B cell (primary cell): ENCODE results near the gene TEX11. TPM values are rescaled to one million over a fixed set of nuclear protein-coding genes. Genes with fewer than 3 reads are reported as not detected.

Experiments used
- ATAC-seq: fragments of 200-7000 bp; cut with Tn5 transposase; one replicate; pipeline ENCODE4 v1.10.0; 2021; ENCODE audit warnings: low read depth, mild to moderate bottlenecking, moderate number of reproducible peaks, moderate library complexity
- CTCF ChIA-PET: fragments of 350-600 bp; sonication (Branson Sonifier 250); formaldehyde crosslinking; loops from one replicate; lab custom pipeline; 2021; ENCODE audit warnings: antibody characterized with exemption, inconsistent platforms; lab: Charles Lee
- POLR2A ChIA-PET: fragments of 350-600 bp; sonication (Branson Sonifier 250); formaldehyde crosslinking; loops from one replicate; lab custom pipeline; 2021; ENCODE audit warnings: antibody characterized with exemption; lab: Charles Lee
- DNase-seq: peaks from one replicate; pipeline ENCODE4 v3.0.0; 2013
- H2AFZ ChIP-seq: 2 replicates; pipeline ENCODE4 v1.6.1; 2012; ENCODE audit warnings: mild to moderate bottlenecking, low read depth, low read length; ENCODE audit not compliant: insufficient read depth, poor library complexity, severe bottlenecking
- H3K27ac ChIP-seq, 2 donors: 1 replicate in 1 of 2; 2 replicates in 1 of 2; pipeline ENCODE4 v1.5.1; 2012 to 2013; ENCODE audit warnings: low read length in 2 of 2, mild to moderate bottlenecking in 2 of 2, moderate library complexity in 1 of 2
- H3K27me3 ChIP-seq, 4 experiments: fragments of 200-600 bp in 1 of 4; sonication (generic) in 1 of 4; replicated peaks in 1 of 4; 1 replicate in 2 of 4; 2 replicates in 2 of 4; pipeline versions ENCODE4 v1.6.1 to v1.7.0; 2013 to 2016; ENCODE audit warnings: low read length in 3 of 4, mild to moderate bottlenecking in 2 of 4, mixed read lengths in 1 of 4, moderate library complexity in 1 of 4; ENCODE audit not compliant: insufficient read depth in 4 of 4, control insufficient read depth in 3 of 4; ENCODE audit errors: control extremely low read depth in 1 of 4
- H3K36me3 ChIP-seq, 2 experiments: replicated peaks in 1 of 2; 1 replicate in 1 of 2; 2 replicates in 1 of 2; pipeline versions ENCODE4 v1.6.1 to v1.7.1; 2013; ENCODE audit warnings: low read length in 1 of 2; ENCODE audit not compliant: insufficient read depth in 2 of 2, control insufficient read depth in 1 of 2; ENCODE audit errors: control extremely low read depth in 1 of 2, extremely low read depth in 1 of 2
- H3K4me1 ChIP-seq, 2 donors: fragments of 200-600 bp in 1 of 2; sonication (generic) in 1 of 2; 1 replicate in 1 of 2; 2 replicates in 1 of 2; pipeline versions ENCODE4 v1.5.1 to v1.6.1; 2013 to 2017; ENCODE audit warnings: low read length in 2 of 2; ENCODE audit not compliant: control insufficient read depth in 2 of 2, insufficient read depth in 2 of 2
- H3K4me2 ChIP-seq: replicated peaks from 2 replicates; pipeline ENCODE3; 2012; ENCODE audit warnings: mild to moderate bottlenecking, low read depth, low read length; ENCODE audit not compliant: poor library complexity, severe bottlenecking
- H3K4me3 ChIP-seq, 5 experiments: fragments of 200-600 bp in 1 of 5; sonication (generic) in 1 of 5; 1 replicate in 3 of 5; 2 replicates in 2 of 5; pipeline versions ENCODE4 v1.5.1 to v1.7.0; 2011 to 2016; ENCODE audit warnings: low read length in 4 of 5, mild to moderate bottlenecking in 4 of 5, low read depth in 2 of 5, control low read depth in 1 of 5, moderate library complexity in 1 of 5; ENCODE audit not compliant: insufficient read depth in 1 of 5; ENCODE audit errors: control extremely low read depth in 1 of 5, extremely low read depth in 1 of 5
- H3K79me2 ChIP-seq: fragments of 200-600 bp; sonication (generic); one replicate; pipeline ENCODE4 v1.6.0; 2016; ENCODE audit warnings: low read length; ENCODE audit not compliant: control insufficient read depth, insufficient read depth
- H3K9ac ChIP-seq: fragments of 200-600 bp; sonication (generic); 2 replicates; pipeline ENCODE4 v1.6.1; 2017; ENCODE audit warnings: mild to moderate bottlenecking, low read length, moderate library complexity
- H3K9me3 ChIP-seq, 3 donors: one replicate each; pipeline versions ENCODE4 v1.6.1 to v1.7.1; 2013; ENCODE audit warnings: low read length in 2 of 3; ENCODE audit not compliant: control insufficient read depth in 2 of 3, insufficient read depth in 1 of 3; ENCODE audit errors: control extremely low read depth in 1 of 3
- H4K20me1 ChIP-seq: 2 replicates; pipeline ENCODE4 v1.6.0; 2012; ENCODE audit warnings: mild to moderate bottlenecking, low read length; ENCODE audit not compliant: insufficient read depth, control insufficient read depth, poor library complexity, severe bottlenecking
- H3K27ac Mint-ChIP-seq: one replicate; pipeline ENCODE4 v1.8.0; 2021; ENCODE audit warnings: mixed read lengths
- H3K27me3 Mint-ChIP-seq: one replicate; pipeline ENCODE4 v1.8.0; 2021; ENCODE audit warnings: mixed read lengths
- H3K4me1 Mint-ChIP-seq: one replicate; pipeline ENCODE4 v1.8.0; 2021; ENCODE audit warnings: mixed read lengths
- H3K4me3 Mint-ChIP-seq: one replicate; pipeline ENCODE4 v1.8.0; 2021; ENCODE audit warnings: mixed read lengths
- H3K9me3 Mint-ChIP-seq: one replicate; pipeline ENCODE4 v1.8.0; 2022; ENCODE audit warnings: mixed read lengths; ENCODE audit not compliant: insufficient read depth
- CTCF ChIP-seq: fragments of 200-600 bp; IDR thresholded peaks from one replicate; pipeline ENCODE4 v1.8.0; 2022; ENCODE audit warnings: antibody characterized with exemption, mild to moderate bottlenecking
- EZH2 ChIP-seq: IDR thresholded peaks from 2 replicates; pipeline ENCODE4 v1.6.1; 2012; ENCODE audit warnings: borderline replicate concordance, low read depth, mild to moderate bottlenecking, moderate library complexity, low read length; ENCODE audit not compliant: insufficient read depth, poor library complexity, severe bottlenecking
- WGBS: methylation state at CpG from one replicate; pipeline ENCODE4 v1.1.5; 2013; ENCODE audit warnings: missing lambda C conversion rate; ENCODE audit not compliant: insufficient coverage; 5-methylcytosine and 5-hydroxymethylcytosine counted together
- intact Hi-C: fragments of 100-400 bp; cut with micrococcal nuclease; formaldehyde crosslinking; loops from one replicate; pipeline ENCODE4 v1.10.0; 2022
- polyA plus RNA-seq: library from polyadenylated mRNA; depleted of rRNA; stranded (reverse); fragments of >200 nt; gene quantifications from 2 replicates; pipeline ENCODE4 v1.2.3, GENCODE V29; 2012
- total RNA-seq, 2 donors: library from RNA; stranded (reverse); fragments of 120-200 nt in 1 of 2; gene quantifications; 1 replicate in 1 of 2; 2 replicates in 1 of 2; pipeline versions ENCODE4 v1.2.3 to v1.2.4, GENCODE V29; 2013 to 2022

Gene TEX11
- total and polyA plus RNA-seq, 2 donors (not counting 1 experiment from before 2014, with no cell fraction given), result not detected

GRCh38 chrX:70921709-70922352, 13.3 kb upstream of the TEX11 start:
- Histone ChIP-seq H3K27me3 (no peaks in the 10 kb centered on the region), H3K4me2 (no peak overlapping the region), H3K36me3 (no peaks in the 10 kb centered on the region), H3K4me1 (no peaks in the 10 kb centered on the region), H3K9me3 (no peaks in the 10 kb centered on the region), H2AFZ (no peak overlapping the region), H3K9ac (no peak overlapping the region), H4K20me1 (no peaks in the 10 kb centered on the region), H3K79me2 (no peaks in the 10 kb centered on the region), H3K27ac (no peak overlapping the region), H3K4me3 (no peak overlapping the region)
- ATAC-seq, result no peak
- WGBS, result 65% methylated on average over 2 of the region's 3 CpGs
- H3K27ac Mint-ChIP-seq, result no peak overlapping the region
- TF ChIP-seq EZH2, result no peak
- TF ChIP-seq CTCF, result no peak
- H3K9me3 Mint-ChIP-seq, result no peaks in the 10 kb centered on the region
- H3K4me1 Mint-ChIP-seq, result peaks cover 4% of the 10 kb centered on the region
- no peak overlapping the region for H3K4me3 Mint-ChIP-seq
- ChIA-PET CTCF (no interaction called here), POLR2A (no interaction called here)
- intact Hi-C loops, result no loop called here
- H3K27me3 Mint-ChIP-seq, result peaks cover 18% of the 10 kb centered on the region
- no peak for DNase-seq

GRCh38 chrX:70916754-70917153, 8.2 kb upstream of the TEX11 start:
- no peak overlapping the region for H3K27ac ChIP-seq
- WGBS, result no CpG with 5 or more reads among the region's 4 CpGs

More at GRCh38 chrX:70916754-70917153, 8.2 kb upstream of the TEX11 start:
- no peak for DNase-seq
- H3K79me2 ChIP-seq, result no peaks in the 10 kb centered on the region
- no peaks in the 10 kb centered on the region for H3K4me1 Mint-ChIP-seq
- no peak for TF ChIP-seq CTCF
- TF ChIP-seq EZH2, result no peak
- no peaks in the 10 kb centered on the region for H4K20me1 ChIP-seq
- H3K27me3 ChIP-seq, result no peaks in the 10 kb centered on the region
- no peaks in the 10 kb centered on the region for H3K4me1 ChIP-seq
- H3K4me3 ChIP-seq, result no peak overlapping the region
- no peak overlapping the region for H3K4me3 Mint-ChIP-seq
- no peaks in the 10 kb centered on the region for H3K9me3 Mint-ChIP-seq
- no peaks in the 10 kb centered on the region for H3K36me3 ChIP-seq
- H3K27me3 Mint-ChIP-seq, result peaks cover 3% of the 10 kb centered on the region
- no peak overlapping the region for H3K4me2 ChIP-seq
- no peak overlapping the region for H3K27ac Mint-ChIP-seq
- ChIA-PET POLR2A (no interaction called here), CTCF (no interaction called here)
- intact Hi-C loops, result no loop called here
- no peak for ATAC-seq
- no peak overlapping the region for H2AFZ ChIP-seq
- H3K9ac ChIP-seq, result no peak overlapping the region
- H3K9me3 ChIP-seq, result no peaks in the 10 kb centered on the region
